Measurements from ENCODE around the gene CELA1.

Gene CELA1

GRCh38 chr12:51374361-51374760 is 27.9 kb upstream of the CELA1 start:
- DNase-seq, result no peak

- DNase-seq, result peak; percentile 70
These were observed 26.7 kb upstream of the CELA1 start for GRCh38 chr12:51373187-51373586.

- DNase-seq, result no peak
These were observed 25.5 kb upstream of the CELA1 start for GRCh38 chr12:51372021-51372420.

- no peak for DNase-seq
These were observed 24.9 kb upstream of the CELA1 start for GRCh38 chr12:51371295-51371953.

GRCh38 chr12:51370667-51371066 is 24.2 kb upstream of the CELA1 start:
- no peak for DNase-seq

GRCh38 chr12:51369581-51369980 is 23.1 kb upstream of the CELA1 start:
- DNase-seq, result no peak

- DNase-seq, result peak; percentile 90
These were observed 22.4 kb upstream of the CELA1 start for GRCh38 chr12:51368640-51369517.

- no peak for DNase-seq
These were observed 18.8 kb upstream of the CELA1 start for GRCh38 chr12:51365276-51365675.

- DNase-seq, result no peak
These were observed 17.5 kb upstream of the CELA1 start for GRCh38 chr12:51364001-51364400.

GRCh38 chr12:51362747-51363342 is 16.4 kb upstream of the CELA1 start:
- DNase-seq, result no peak

- DNase-seq, result no peak
These were observed 15.8 kb upstream of the CELA1 start for GRCh38 chr12:51362307-51362706.

GRCh38 chr12:51361161-51362016 is 14.9 kb upstream of the CELA1 start:
- no peak for DNase-seq

GRCh38 chr12:51360315-51360714 is 13.8 kb upstream of the CELA1 start:
- no peak for DNase-seq

- no peak for DNase-seq
These were observed 13.4 kb upstream of the CELA1 start for GRCh38 chr12:51359851-51360250.

- DNase-seq, result no peak
These were observed 12.0 kb upstream of the CELA1 start for GRCh38 chr12:51358496-51358895.

- DNase-seq, result peak; percentile 66
These were observed 11.0 kb upstream of the CELA1 start for GRCh38 chr12:51357374-51358047.

- peak; percentile 45 for DNase-seq
These were observed 5.5 kb upstream of the CELA1 start for GRCh38 chr12:51351913-51352532.

- no peak for DNase-seq
These were observed 2.5 kb upstream of the CELA1 start for GRCh38 chr12:51349026-51349425.

GRCh38 chr12:51348116-51348515 is 1.6 kb upstream of the CELA1 start:
- no peak for DNase-seq

- no peak for DNase-seq
These were observed 798 bp downstream of the CELA1 start for GRCh38 chr12:51345681-51346080.

GRCh38 chr12:51343201-51343600 is 3.3 kb downstream of the CELA1 start:
- DNase-seq, result no peak

- no peak for DNase-seq
These were observed 4.1 kb downstream of the CELA1 start for GRCh38 chr12:51342416-51342815.
